ENCODE measurements around the gene SLC6A6.

- TF ChIP-seq ZNF274 (IDR thresholded peaks at IDR 0.05; ENCODE audit: low read depth, low read length) = no peak
- no peak for TF ChIP-seq YY1 (IDR thresholded peaks at IDR 0.05; ENCODE audit: insufficient read depth, insufficient read length)
- no peak for TF ChIP-seq SUZ12 (IDR thresholded peaks at IDR 0.05; ENCODE audit: extremely low read depth, insufficient read depth, insufficient read length)
Measured at GRCh38 chr3:14519406-14519805, 117.0 kb downstream of the SLC6A6 start.
